Rectal smooth muscle tissue (tissue), 1 donor: ENCODE measurements around the gene SUN2.
A peak's percentile ranks its signal among the peaks of the same experiment; 100 is the strongest.

Experiments used
- H3K27ac ChIP-seq: one replicate; pipeline ENCODE4 v1.7.0; 2013; ENCODE audit warnings: low read depth, low read length, inconsistent platforms
- H3K27me3 ChIP-seq: one replicate; pipeline ENCODE4 v1.7.0; 2013; ENCODE audit warnings: low read length; ENCODE audit not compliant: control insufficient read depth, insufficient read depth
- H3K36me3 ChIP-seq: one replicate; pipeline ENCODE4 v1.7.0; 2013; ENCODE audit warnings: low read length; ENCODE audit not compliant: control insufficient read depth, insufficient read depth
- H3K4me1 ChIP-seq: one replicate; pipeline ENCODE4 v1.7.0; 2013; ENCODE audit warnings: low read length; ENCODE audit not compliant: control insufficient read depth, insufficient read depth
- H3K4me3 ChIP-seq: one replicate; pipeline ENCODE4 v1.7.0; 2013; ENCODE audit warnings: low read length
- H3K9ac ChIP-seq: one replicate; pipeline ENCODE4 v1.7.0; 2013; ENCODE audit warnings: low read length

The SUN2 gene

GRCh38 chr22:38735126-38735464, 20.7 kb downstream of the SUN2 start:
- Histone ChIP-seq H3K4me3 (no peak overlapping the region), H3K27me3 (no peaks in the 10 kb centered on the region), H3K27ac (peak overlapping the region; percentile 85), H3K36me3 (peaks cover 46% of the 10 kb centered on the region), H3K9ac (no peak overlapping the region), H3K4me1 (peaks cover 23% of the 10 kb centered on the region)

- Histone ChIP-seq H3K27me3 (no peaks in the 10 kb centered on the region), H3K4me3 (no peak overlapping the region), H3K9ac (no peak overlapping the region), H3K27ac (peak overlapping the region; percentile 85), H3K36me3 (peaks cover 46% of the 10 kb centered on the region), H3K4me1 (peaks cover 23% of the 10 kb centered on the region)
These were observed 21.2 kb downstream of the SUN2 start for GRCh38 chr22:38734421-38735100.

- Histone ChIP-seq H3K9ac (no peak overlapping the region), H3K27ac (peak overlapping the region; percentile 85), H3K4me3 (no peak overlapping the region), H3K27me3 (no peaks in the 10 kb centered on the region), H3K36me3 (peaks cover 46% of the 10 kb centered on the region), H3K4me1 (peaks cover 23% of the 10 kb centered on the region)
These were observed 21.9 kb downstream of the SUN2 start for GRCh38 chr22:38733724-38734381.

GRCh38 chr22:38733329-38733723, 22.5 kb downstream of the SUN2 start:
- H3K27me3 ChIP-seq: no peaks in the 10 kb centered on the region
- H3K4me1 ChIP-seq: peaks cover 23% of the 10 kb centered on the region
- no peak overlapping the region for H3K4me3 ChIP-seq
- H3K36me3 ChIP-seq: peaks cover 46% of the 10 kb centered on the region
- peak overlapping the region; percentile 85 for H3K27ac ChIP-seq
- H3K9ac ChIP-seq: no peak overlapping the region

- no peak overlapping the region for H3K4me3 ChIP-seq
- H3K9ac ChIP-seq: no peak overlapping the region
- peaks cover 46% of the 10 kb centered on the region for H3K36me3 ChIP-seq
- H3K27me3 ChIP-seq: no peaks in the 10 kb centered on the region
- peaks cover 23% of the 10 kb centered on the region for H3K4me1 ChIP-seq
- H3K27ac ChIP-seq: peak overlapping the region; percentile 38
These were observed 23.5 kb downstream of the SUN2 start for GRCh38 chr22:38732251-38732815.

GRCh38 chr22:38731703-38732161, 24.1 kb downstream of the SUN2 start:
- peaks cover 47% of the 10 kb centered on the region for H3K36me3 ChIP-seq
- no peak overlapping the region for H3K4me3 ChIP-seq
- no peaks in the 10 kb centered on the region for H3K27me3 ChIP-seq
- no peak overlapping the region for H3K9ac ChIP-seq
- H3K4me1 ChIP-seq: peaks cover 23% of the 10 kb centered on the region
- peak overlapping the region; percentile 38 for H3K27ac ChIP-seq

GRCh38 chr22:38730411-38730871, 25.4 kb downstream of the SUN2 start:
- H3K27me3 ChIP-seq: no peaks in the 10 kb centered on the region
- H3K27ac ChIP-seq: no peak overlapping the region
- H3K4me3 ChIP-seq: no peak overlapping the region
- H3K9ac ChIP-seq: no peak overlapping the region
- H3K36me3 ChIP-seq: peaks cover 51% of the 10 kb centered on the region
- peaks cover 23% of the 10 kb centered on the region for H3K4me1 ChIP-seq

GRCh38 chr22:38729946-38730345, 25.9 kb downstream of the SUN2 start:
- H3K4me1 ChIP-seq: peaks cover 23% of the 10 kb centered on the region
- peaks cover 52% of the 10 kb centered on the region for H3K36me3 ChIP-seq
- no peak overlapping the region for H3K9ac ChIP-seq

GRCh38 chr22:38728871-38729796, 26.7 kb downstream of the SUN2 start:
- H3K4me1 ChIP-seq: peaks cover 19% of the 10 kb centered on the region
- no peak overlapping the region for H3K9ac ChIP-seq

More at GRCh38 chr22:38729946-38730345, 25.9 kb downstream of the SUN2 start:
- Histone ChIP-seq H3K27ac (no peak overlapping the region), H3K4me3 (no peak overlapping the region), H3K27me3 (no peaks in the 10 kb centered on the region)

GRCh38 chr22:38727530-38728451, 28.0 kb downstream of the SUN2 start:
- Histone ChIP-seq H3K4me1 (peaks cover 6% of the 10 kb centered on the region), H3K27me3 (no peaks in the 10 kb centered on the region), H3K4me3 (no peak overlapping the region), H3K36me3 (peaks cover 70% of the 10 kb centered on the region), H3K27ac (no peak overlapping the region), H3K9ac (no peak overlapping the region)

More at GRCh38 chr22:38728871-38729796, 26.7 kb downstream of the SUN2 start:
- Histone ChIP-seq H3K27me3 (no peaks in the 10 kb centered on the region), H3K36me3 (peaks cover 60% of the 10 kb centered on the region), H3K4me3 (no peak overlapping the region), H3K27ac (no peak overlapping the region)

- no peak overlapping the region for H3K27ac ChIP-seq
- H3K36me3 ChIP-seq: peaks cover 76% of the 10 kb centered on the region
These were observed 28.7 kb downstream of the SUN2 start for GRCh38 chr22:38727123-38727522.

More at GRCh38 chr22:38727123-38727522, 28.7 kb downstream of the SUN2 start:
- Histone ChIP-seq H3K27me3 (no peaks in the 10 kb centered on the region), H3K9ac (no peak overlapping the region), H3K4me3 (no peak overlapping the region), H3K4me1 (peaks cover 3% of the 10 kb centered on the region)
